Endothelial cell (in vitro differentiated cells): ENCODE data around the gene WDR46. TPM values are rescaled to one million over a fixed set of nuclear protein-coding genes. Genes with fewer than 3 reads are reported as not detected.
A peak's percentile ranks its signal among the peaks of the same experiment; 100 is the strongest.

ENCODE experiments used
- DNase-seq: peaks from one replicate; pipeline ENCODE4 v3.0.0; 2021; ENCODE audit warnings: low spot score
- H3K27ac Mint-ChIP-seq: one replicate; pipeline ENCODE4 v1.8.0; 2021; ENCODE audit warnings: mixed read lengths, inconsistent platforms; ENCODE audit not compliant: unreplicated experiment
- H3K27me3 Mint-ChIP-seq: one replicate; pipeline ENCODE4 v1.8.0; 2021; ENCODE audit warnings: mild to moderate bottlenecking, moderate library complexity, mixed read lengths, inconsistent platforms; ENCODE audit not compliant: unreplicated experiment
- H3K36me3 Mint-ChIP-seq: one replicate; pipeline ENCODE4 v1.8.0; 2021; ENCODE audit warnings: mild to moderate bottlenecking, low read depth, mixed read lengths, inconsistent platforms; ENCODE audit not compliant: unreplicated experiment
- H3K4me1 Mint-ChIP-seq: one replicate; pipeline ENCODE4 v1.8.0; 2021; ENCODE audit warnings: mild to moderate bottlenecking, mixed read lengths, inconsistent platforms; ENCODE audit not compliant: unreplicated experiment
- H3K4me3 Mint-ChIP-seq: one replicate; pipeline ENCODE4 v1.8.0; 2021; ENCODE audit warnings: mild to moderate bottlenecking, mixed read lengths, inconsistent platforms; ENCODE audit not compliant: unreplicated experiment
- H3K9me3 Mint-ChIP-seq: one replicate; pipeline ENCODE4 v1.8.0; 2021; ENCODE audit warnings: mixed read lengths, inconsistent platforms; ENCODE audit not compliant: unreplicated experiment
- CTCF ChIP-seq: fragments of 200-600 bp; sonication (generic); IDR thresholded peaks from one replicate; pipeline ENCODE4 v1.5.0; 2021; ENCODE audit warnings: antibody characterized with exemption; ENCODE audit not compliant: unreplicated experiment
- total RNA-seq: library from RNA; stranded (reverse); fragmentation: NEBNext Ultra II Directional; extraction: Animal tissue kit (Norgen Biotek cat#: 25700); gene quantifications from one replicate; pipeline ENCODE4 v1.2.1, GENCODE V29; 2021; ENCODE audit not compliant: unreplicated experiment

WDR46 gene
- total RNA-seq, 1 donor from 2014 or later: 48.5 TPM

- no peak for DNase-seq
- Mint-ChIP-seq H3K4me3 (peak overlapping the region; percentile 9), H3K27ac (no peak overlapping the region), H3K4me1 (peaks cover 24% of the 10 kb centered on the region), H3K9me3 (no peaks in the 10 kb centered on the region), H3K27me3 (peaks cover 4% of the 10 kb centered on the region), H3K36me3 (peaks cover 13% of the 10 kb centered on the region)
- TF ChIP-seq CTCF: no peak
Measured at GRCh38 chr6:33251395-33252012, 37.5 kb downstream of the WDR46 start.

- peaks cover 13% of the 10 kb centered on the region for H3K36me3 Mint-ChIP-seq
- H3K27ac Mint-ChIP-seq: peak overlapping the region; percentile 79
- DNase-seq: no peak
- H3K4me1 Mint-ChIP-seq: peaks cover 24% of the 10 kb centered on the region
- TF ChIP-seq CTCF: no peak
- peaks cover 4% of the 10 kb centered on the region for H3K27me3 Mint-ChIP-seq
- no peaks in the 10 kb centered on the region for H3K9me3 Mint-ChIP-seq
- H3K4me3 Mint-ChIP-seq: peak overlapping the region; percentile 86
Measured at GRCh38 chr6:33250731-33251130, 38.3 kb downstream of the WDR46 start.

- H3K9me3 Mint-ChIP-seq: no peaks in the 10 kb centered on the region
- peak; percentile 9 for DNase-seq
- H3K36me3 Mint-ChIP-seq: peaks cover 13% of the 10 kb centered on the region
- H3K27me3 Mint-ChIP-seq: peaks cover 4% of the 10 kb centered on the region
- H3K4me3 Mint-ChIP-seq: peak overlapping the region; percentile 86
- peaks cover 24% of the 10 kb centered on the region for H3K4me1 Mint-ChIP-seq
- no peak for TF ChIP-seq CTCF
- peak overlapping the region; percentile 79 for H3K27ac Mint-ChIP-seq
Measured at GRCh38 chr6:33249732-33250630, 39.1 kb downstream of the WDR46 start.

- Mint-ChIP-seq H3K27me3 (peaks cover 4% of the 10 kb centered on the region), H3K4me3 (peak overlapping the region; percentile 86), H3K36me3 (peaks cover 13% of the 10 kb centered on the region), H3K4me1 (peaks cover 24% of the 10 kb centered on the region), H3K9me3 (no peaks in the 10 kb centered on the region), H3K27ac (peak overlapping the region; percentile 79)
- DNase-seq: peak; percentile 91
- no peak for TF ChIP-seq CTCF
Measured at GRCh38 chr6:33248932-33249731, 39.9 kb downstream of the WDR46 start.
